HG02759 (cell line): ENCODE measurements around the gene SERP2.

Experiments used
- ATAC-seq: cut with Tn5 transposase; IDR thresholded peaks from one replicate; pipeline ENCODE4 v1.9.1; 2021; ENCODE audit warnings: mild to moderate bottlenecking, moderate library complexity; ENCODE audit not compliant: unreplicated experiment

The SERP2 gene

GRCh38 chr13:44354884-44355283 lies 18.7 kb upstream of the SERP2 start:
- no peak for ATAC-seq

DNA sequence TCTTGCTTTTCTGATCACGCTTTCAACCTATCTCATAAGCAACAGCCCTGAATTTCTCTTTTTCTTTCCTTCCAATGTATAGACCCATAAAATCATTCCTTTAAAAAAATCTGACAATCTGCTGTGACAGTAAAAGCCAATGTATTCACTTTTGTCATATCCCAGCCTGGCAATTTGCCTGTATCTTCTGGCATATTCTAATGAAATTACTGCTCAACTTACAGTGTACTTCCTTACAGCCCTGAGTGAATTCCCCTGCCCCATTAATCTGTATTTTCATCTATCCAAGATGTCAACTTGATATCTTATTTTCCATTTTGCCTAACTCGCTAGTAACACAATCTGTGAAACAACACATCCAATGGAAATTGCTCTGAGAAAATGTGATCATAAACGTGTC lies 18.0 kb upstream of the SERP2 start:
- ATAC-seq, result no peak

DNA sequence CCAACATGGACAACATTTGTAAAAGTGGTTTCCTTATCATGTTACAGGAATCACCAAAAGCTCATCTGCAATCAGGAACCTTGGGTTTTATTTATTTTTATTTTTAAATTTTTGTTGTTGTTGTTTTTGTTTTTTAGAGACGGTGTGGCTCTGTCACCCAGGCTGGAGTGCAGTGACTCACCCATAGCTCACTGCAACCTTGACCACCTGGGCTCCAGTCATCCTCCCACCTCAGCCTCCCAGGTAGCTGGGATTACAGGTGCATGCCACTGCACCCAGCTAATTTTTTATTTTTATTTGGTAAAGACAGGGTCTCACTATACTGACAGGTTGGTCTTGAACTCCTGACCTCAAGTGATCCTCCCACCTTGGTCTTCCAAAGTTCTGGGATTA lies 13.6 kb upstream of the SERP2 start:
- ATAC-seq, result no peak

DNA sequence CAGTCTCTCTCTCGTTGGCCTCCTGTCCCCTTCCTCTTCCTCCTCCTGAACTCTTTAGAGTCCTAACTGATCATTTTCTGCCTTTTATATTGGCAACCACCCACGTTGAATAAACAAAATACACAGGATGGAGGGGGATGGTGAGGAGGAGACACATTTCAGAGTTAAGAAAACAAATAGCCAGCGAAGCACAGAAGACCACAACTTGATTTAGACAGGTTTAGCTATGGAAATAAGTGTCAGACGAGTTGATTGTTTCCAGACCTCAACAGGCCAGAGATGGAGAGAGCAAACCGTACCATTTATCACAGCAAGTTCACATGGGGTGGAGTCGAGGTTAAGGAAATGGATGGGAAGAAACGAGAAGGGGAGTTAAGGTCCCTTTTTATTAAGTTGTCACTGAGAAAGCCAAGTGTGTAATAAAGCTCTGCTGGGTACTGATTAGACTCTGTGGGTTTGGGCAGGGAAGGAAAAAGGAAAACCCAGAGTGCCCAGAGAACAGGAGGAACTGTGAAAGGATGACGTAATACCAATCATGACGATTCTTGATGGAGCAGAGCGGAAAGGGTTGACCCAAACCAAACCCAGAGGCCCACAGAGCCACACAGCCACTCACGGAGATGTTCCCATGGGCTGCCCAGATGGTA lies 11.1 kb upstream of the SERP2 start:
- no peak for ATAC-seq

DNA sequence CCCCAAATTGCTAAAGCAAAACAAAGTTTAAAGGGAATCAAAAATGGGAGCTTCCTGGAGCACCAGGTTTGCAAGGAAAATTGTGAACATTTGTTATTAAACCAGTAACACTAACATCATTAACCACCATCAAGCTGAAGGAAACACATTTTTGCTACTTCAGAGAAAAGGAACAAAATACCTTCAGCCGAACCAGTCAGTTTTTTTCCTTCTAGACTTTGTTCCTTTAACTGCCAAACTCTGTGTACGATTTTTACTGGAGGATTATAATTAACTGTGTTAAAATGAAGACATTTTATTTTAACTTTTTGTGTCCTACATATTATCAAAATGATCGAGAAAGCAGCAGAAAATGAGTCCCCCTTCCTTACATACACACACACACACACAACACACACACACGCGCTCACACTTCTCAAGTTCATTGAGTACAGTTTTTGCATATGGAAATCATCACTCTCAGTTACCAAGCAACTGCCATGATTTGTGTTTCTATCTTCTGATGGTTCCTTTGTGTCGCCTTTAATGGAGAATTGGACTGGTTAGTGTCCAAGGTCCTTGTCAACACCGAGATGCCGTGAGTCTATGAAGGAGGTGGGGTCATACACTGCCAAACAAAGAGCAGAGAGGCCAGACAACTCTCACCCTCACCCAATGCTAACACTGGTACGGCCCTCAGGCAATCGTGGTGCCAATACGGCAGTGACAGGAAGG lies 9.8 kb upstream of the SERP2 start:
- no peak for ATAC-seq

GRCh38 chr13:44364345-44365000 lies 9.2 kb upstream of the SERP2 start:
- no peak for ATAC-seq

GRCh38 chr13:44365008-44365407 lies 8.6 kb upstream of the SERP2 start:
- ATAC-seq, result no peak

GRCh38 chr13:44365899-44366298 lies 7.7 kb upstream of the SERP2 start:
- ATAC-seq, result no peak

DNA sequence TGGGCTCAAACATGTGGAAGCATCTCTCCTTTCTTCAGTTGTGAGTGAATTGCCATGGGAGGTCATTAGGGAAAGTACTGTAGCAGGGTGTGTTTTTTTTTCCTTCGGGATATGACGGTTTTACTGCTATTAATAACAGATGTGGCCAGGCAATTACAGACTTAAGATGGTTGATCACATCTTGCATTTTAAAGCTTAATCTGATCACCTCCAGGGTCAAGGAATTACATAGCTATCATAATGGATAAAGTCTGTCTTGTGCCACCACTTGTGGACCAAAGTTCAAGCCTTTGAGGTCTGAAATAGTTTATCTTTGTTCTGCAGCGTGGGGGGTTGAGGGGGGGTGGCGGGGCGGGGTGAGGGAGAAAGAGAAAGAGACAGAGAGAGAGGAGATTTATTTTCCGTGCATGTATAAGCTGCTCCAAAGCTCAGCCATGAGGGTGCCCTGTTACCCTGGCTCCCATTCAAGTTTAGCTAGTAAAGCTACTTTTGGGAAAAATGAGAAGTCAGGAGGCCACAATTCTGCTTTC lies 5.5 kb upstream of the SERP2 start:
- ATAC-seq, result no peak

- no peak for ATAC-seq
Observed at GRCh38 chr13:44368599-44369368, 4.8 kb upstream of the SERP2 start.

DNA sequence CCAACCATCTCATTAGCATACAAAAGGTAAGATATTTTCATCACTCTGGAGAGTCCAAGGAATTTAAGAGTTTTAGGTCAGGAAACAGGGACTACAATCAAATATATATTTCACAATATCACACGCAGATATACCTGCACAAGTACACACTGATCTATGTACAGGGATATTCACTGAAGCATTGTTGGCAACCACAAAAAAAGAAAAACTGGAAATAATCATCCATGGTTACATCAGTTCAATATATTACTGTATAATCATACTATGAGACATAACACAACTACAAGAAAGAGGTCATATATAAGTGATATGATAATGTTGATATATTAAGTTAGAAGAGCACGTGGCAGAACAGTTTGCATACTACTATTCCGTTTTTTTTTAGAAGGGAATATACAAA lies 2.2 kb upstream of the SERP2 start:
- no peak for ATAC-seq

GRCh38 chr13:44373247-44373600 lies 400 bp upstream of the SERP2 start:
- ATAC-seq, result no peak

DNA sequence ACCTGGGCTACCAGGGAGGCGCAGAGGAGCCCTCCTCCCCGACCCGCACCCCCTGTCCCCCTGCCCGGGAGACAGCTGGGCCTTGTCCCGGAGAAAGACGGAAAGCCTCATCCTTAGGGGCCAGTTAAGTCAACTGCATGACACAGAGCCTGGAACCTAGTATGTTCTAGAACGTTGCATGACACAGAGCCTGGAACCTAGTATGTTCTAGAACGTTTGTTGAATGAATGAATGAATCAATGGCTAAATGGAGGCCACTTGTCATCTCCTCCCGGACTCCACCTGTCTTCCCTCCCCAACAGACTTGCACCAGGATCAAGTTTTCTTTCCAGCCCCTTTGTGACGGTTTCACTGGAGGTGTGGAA lies 706 bp downstream of the SERP2 start:
- ATAC-seq, result no peak

- no peak for ATAC-seq
Observed at GRCh38 chr13:44378277-44378676, 4.7 kb downstream of the SERP2 start.

- ATAC-seq, result no peak
Observed at GRCh38 chr13:44379885-44380284, 6.3 kb downstream of the SERP2 start.

DNA sequence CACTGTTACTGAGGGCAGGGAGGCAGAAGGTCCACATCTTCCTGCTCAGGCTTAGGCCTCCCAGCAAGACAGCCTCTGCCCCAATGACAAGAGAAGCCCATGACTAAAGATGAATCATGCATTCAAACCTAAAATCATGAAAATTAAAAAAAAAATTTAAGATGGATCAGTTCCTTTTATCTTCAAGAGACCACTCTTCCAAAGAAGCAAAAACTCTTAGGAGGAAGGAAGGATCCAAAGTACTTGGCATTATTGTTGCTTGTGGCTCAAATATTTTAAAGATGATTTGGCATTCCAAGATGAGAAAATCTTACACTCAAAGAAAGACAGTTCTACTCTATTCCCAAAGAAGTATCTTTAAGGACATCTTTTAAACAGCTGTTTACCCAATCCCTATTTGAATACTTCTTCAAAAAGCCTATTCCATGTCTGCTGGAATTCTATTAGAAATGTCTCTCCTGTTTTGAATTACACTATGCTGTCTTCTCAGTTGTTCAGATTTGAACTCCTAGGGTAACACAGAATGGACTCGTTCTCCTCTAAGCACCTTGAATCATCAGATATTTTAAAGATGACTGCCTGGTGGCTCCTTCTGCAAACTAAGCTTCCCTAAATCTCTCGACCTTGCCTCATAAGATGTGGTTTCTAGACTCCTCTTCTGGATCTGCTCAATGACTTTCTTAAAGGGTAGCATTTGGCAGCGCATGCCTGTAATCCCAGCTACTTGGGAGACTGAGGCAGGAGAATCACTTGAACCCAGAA lies 7.0 kb downstream of the SERP2 start:
- ATAC-seq, result no peak

GRCh38 chr13:44382635-44383145 lies 9.1 kb downstream of the SERP2 start:
- ATAC-seq, result no peak

GRCh38 chr13:44383945-44384344 lies 10.3 kb downstream of the SERP2 start:
- no peak for ATAC-seq

GRCh38 chr13:44384778-44385177 lies 11.2 kb downstream of the SERP2 start:
- no peak for ATAC-seq

- no peak for ATAC-seq
Observed at GRCh38 chr13:44385401-44385800, 11.8 kb downstream of the SERP2 start.

DNA sequence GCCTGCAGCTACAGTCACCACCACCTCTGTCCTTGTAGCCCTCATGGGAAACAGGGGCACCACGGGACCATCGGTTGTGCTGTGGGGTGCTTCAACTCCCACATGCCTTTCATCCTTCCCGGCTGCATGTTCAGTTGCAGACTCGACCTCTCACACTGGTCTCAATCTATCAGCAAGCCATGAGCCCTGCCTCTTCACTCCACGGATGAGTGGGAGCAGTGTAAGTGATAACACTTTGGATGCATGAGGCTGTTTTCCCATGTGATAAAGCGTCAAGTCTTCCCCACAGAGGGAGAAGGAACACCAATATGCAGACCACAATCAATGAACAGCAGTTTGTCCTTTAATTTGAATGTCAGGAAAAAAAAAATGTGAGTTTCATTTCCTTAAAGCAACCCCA lies 12.2 kb downstream of the SERP2 start:
- no peak for ATAC-seq
